AG04450 (cell line): ENCODE results near the gene MTHFD1L. TPM values are rescaled to one million over a fixed set of nuclear protein-coding genes. Genes with fewer than 3 reads are reported as not detected.

Experiments
- CTCF ChIA-PET: fragments of 300-600, 350-600 bp; formaldehyde crosslinking; extraction: SDS; loops from one replicate; lab custom pipeline; 2022; ENCODE audit warnings: antibody characterized with exemption, inconsistent platforms; lab: Charles Lee
- POLR2A ChIA-PET: fragments of 350-600 bp; formaldehyde crosslinking; extraction: SDS; loops from one replicate; lab custom pipeline; 2021; ENCODE audit warnings: antibody characterized with exemption, inconsistent platforms; lab: Yijun Ruan, JAX
- DNase-seq: peaks from one replicate; pipeline ENCODE4 v3.0.0-alpha.2; 2011; ENCODE audit warnings: low read depth, low spot score
- H3K27ac ChIP-seq: one replicate; pipeline ENCODE4 v1.5.1; 2012; ENCODE audit warnings: low read depth, low read length, control low read depth
- H3K27me3 ChIP-seq: one replicate; pipeline ENCODE4 v1.6.0; 2012; ENCODE audit warnings: low read length; ENCODE audit not compliant: control insufficient read depth, insufficient read depth
- H3K4me3 ChIP-seq: 2 replicates; pipeline ENCODE4 v1.5.1; 2011; ENCODE audit warnings: mild to moderate bottlenecking, low read depth, low read length, control low read depth
- H3K9me3 ChIP-seq: 2 replicates; pipeline ENCODE4 v1.5.1; 2012; ENCODE audit warnings: low read length; ENCODE audit not compliant: control insufficient read depth, insufficient read depth
- CTCF ChIP-seq: IDR thresholded peaks from 2 replicates; pipeline ENCODE4 v1.5.1; 2011; ENCODE audit warnings: low read depth, low read length, control low read depth, inconsistent platforms
- polyA plus RNA-seq: library from polyadenylated mRNA; depleted of rRNA; stranded (reverse); fragments of >200 nt; gene quantifications from 2 replicates; pipeline ENCODE4 v1.2.3, GENCODE V29; 2011

The MTHFD1L gene
- polyA plus RNA-seq, 1 experiment, result 69.1 TPM

- no peak overlapping the region for H3K27ac ChIP-seq
- ChIA-PET POLR2A (no interaction called here), CTCF (interaction anchor here (1.3 kb wide), 1 partner anchor 186 kb away, joined by 4 read pairs; no protein-coding TSS in a partner anchor)
- no peak for DNase-seq
- TF ChIP-seq CTCF, result no peak
- no peak overlapping the region for H3K4me3 ChIP-seq
- peaks cover 6% of the 10 kb centered on the region for H3K9me3 ChIP-seq
- H3K27me3 ChIP-seq, result peaks cover 2% of the 10 kb centered on the region
These were observed 272.0 kb downstream of the MTHFD1L start for GRCh38 chr6:151137542-151137941.

- Histone ChIP-seq H3K4me3 (no peak overlapping the region), H3K27me3 (peaks cover 2% of the 10 kb centered on the region), H3K9me3 (peaks cover 5% of the 10 kb centered on the region), H3K27ac (no peak overlapping the region)
- no peak for DNase-seq
- ChIA-PET CTCF (no interaction called here), POLR2A (no interaction called here)
- TF ChIP-seq CTCF, result no peak
These were observed 274.0 kb downstream of the MTHFD1L start for GRCh38 chr6:151139524-151139923.

- POLR2A ChIA-PET, result no interaction called here
These were observed 275.3 kb downstream of the MTHFD1L start for GRCh38 chr6:151140767-151141166.

GRCh38 chr6:151141685-151142084 lies 276.2 kb downstream of the MTHFD1L start:
- no peak for TF ChIP-seq CTCF
- Histone ChIP-seq H3K27ac (no peak overlapping the region), H3K9me3 (no peaks in the 10 kb centered on the region; the same call in 1 of the 2 replicates), H3K27me3 (no peaks in the 10 kb centered on the region), H3K4me3 (no peak overlapping the region)
- POLR2A ChIA-PET, result no interaction called here
- CTCF ChIA-PET, result no interaction called here
- no peak for DNase-seq

More at GRCh38 chr6:151140767-151141166, 275.3 kb downstream of the MTHFD1L start:
- Histone ChIP-seq H3K9me3 (no peaks in the 10 kb centered on the region), H3K4me3 (no peak overlapping the region), H3K27me3 (no peaks in the 10 kb centered on the region), H3K27ac (no peak overlapping the region)
- DNase-seq, result no peak
- no peak for TF ChIP-seq CTCF
- CTCF ChIA-PET, result no interaction called here

- no peak for DNase-seq
- POLR2A ChIA-PET, result no interaction called here
- no peak for TF ChIP-seq CTCF
These were observed 277.2 kb downstream of the MTHFD1L start for GRCh38 chr6:151142676-151143075.

More at GRCh38 chr6:151142676-151143075, 277.2 kb downstream of the MTHFD1L start:
- no peaks in the 10 kb centered on the region for H3K27me3 ChIP-seq
- no peaks in the 10 kb centered on the region; the same call in 1 of the 2 replicates for H3K9me3 ChIP-seq
- CTCF ChIA-PET, result no interaction called here
- H3K27ac ChIP-seq, result no peak overlapping the region
- no peak overlapping the region for H3K4me3 ChIP-seq
